HG03378 (cell line): ENCODE measurements around the gene SCRG1.

Experiments
- ATAC-seq: cut with Tn5 transposase; IDR thresholded peaks from one replicate; pipeline ENCODE4 v1.9.1; 2021; ENCODE audit warnings: mild to moderate bottlenecking, moderate library complexity; ENCODE audit not compliant: unreplicated experiment

SCRG1 gene

GRCh38 chr4:173365359-173365996 is 33.4 kb downstream of the SCRG1 start:
- no peak for ATAC-seq

GRCh38 chr4:173362666-173363065 is 36.2 kb downstream of the SCRG1 start:
- no peak for ATAC-seq

GRCh38 chr4:173360587-173361221 is 38.2 kb downstream of the SCRG1 start:
- no peak for ATAC-seq

GRCh38 chr4:173357939-173358338 is 41.0 kb downstream of the SCRG1 start:
- no peak for ATAC-seq

- ATAC-seq = no peak
These were observed 51.4 kb downstream of the SCRG1 start for GRCh38 chr4:173347467-173347866.

GRCh38 chr4:173346074-173346473 is 52.8 kb downstream of the SCRG1 start:
- ATAC-seq = no peak

GRCh38 chr4:173345648-173346047 is 53.3 kb downstream of the SCRG1 start:
- ATAC-seq = peak; percentile 52

GRCh38 chr4:173343832-173344397 is 55.0 kb downstream of the SCRG1 start:
- no peak for ATAC-seq

GRCh38 chr4:173337463-173337862 is 61.5 kb downstream of the SCRG1 start:
- ATAC-seq = no peak

- ATAC-seq = peak; percentile 35
These were observed 63.8 kb downstream of the SCRG1 start for GRCh38 chr4:173334891-173335752.
